Activated CD4-positive, alpha-beta T cell treated with anti-CD3 and anti-CD28 coated beads, Interleukin-2, Interleukin-6, amounts not matched to agents 100 ng/mL and 50 ng/mL, durations not matched to agents 16 hours and 8 hours (primary cell): ENCODE results near the gene GARIN6.
A peak's percentile ranks its signal among the peaks of the same experiment; 100 is the strongest.
"Not testable (repeated sequence)": the region's sequence is repeated elsewhere in the genome, so short reads cannot be mapped to it uniquely, and the experiment has no call there.

Source experiments
- DNase-seq: peaks from one replicate; pipeline ENCODE4 v3.0.0-alpha.2; 2020

GARIN6 gene

GRCh38 chr12:99647453-99647852, at the start of gene GARIN6:
GARIN6 (plus strand) TSS chr12:99647753; CDS start chr12:99648175, 422 bp downstream.
- no peak for DNase-seq

- DNase-seq: no peak
Observed at GRCh38 chr12:99598785-99599184, 48.8 kb upstream of the GARIN6 start.

GRCh38 chr12:99600388-99600787, 47.2 kb upstream of the GARIN6 start:
- DNase-seq: no peak

- DNase-seq: no peak
Observed at GRCh38 chr12:99609455-99610181, 37.9 kb upstream of the GARIN6 start.

GRCh38 chr12:99611117-99611516, 36.4 kb upstream of the GARIN6 start:
- DNase-seq: no peak

- DNase-seq: no peak
Observed at GRCh38 chr12:99611599-99611998, 36.0 kb upstream of the GARIN6 start.

- no peak for DNase-seq
Observed at GRCh38 chr12:99618657-99619056, 28.9 kb upstream of the GARIN6 start.

GRCh38 chr12:99619389-99620158, 28.0 kb upstream of the GARIN6 start:
- peak; percentile 51 for DNase-seq

- no peak for DNase-seq
Observed at GRCh38 chr12:99620159-99620479, 27.4 kb upstream of the GARIN6 start.

GRCh38 chr12:99624591-99624990, 23.0 kb upstream of the GARIN6 start:
- not testable (repeated sequence) for DNase-seq

- no peak for DNase-seq
Observed at GRCh38 chr12:99627459-99627858, 20.1 kb upstream of the GARIN6 start.

GRCh38 chr12:99644629-99645028, 2.9 kb upstream of the GARIN6 start:
- no peak for DNase-seq

- DNase-seq: no peak
Observed at GRCh38 chr12:99648183-99648582, 630 bp downstream of the GARIN6 start.

GRCh38 chr12:99649551-99649950, 2.0 kb downstream of the GARIN6 start:
- no peak for DNase-seq

- no peak for DNase-seq
Observed at GRCh38 chr12:99658671-99659349, 11.3 kb downstream of the GARIN6 start.

- DNase-seq: no peak
Observed at GRCh38 chr12:99670635-99671034, 23.1 kb downstream of the GARIN6 start.

GRCh38 chr12:99680276-99680675, 32.7 kb downstream of the GARIN6 start:
- DNase-seq: no peak

GRCh38 chr12:99686142-99686541, 38.6 kb downstream of the GARIN6 start:
- DNase-seq: no peak

- no peak for DNase-seq
Observed at GRCh38 chr12:99695050-99695449, 47.5 kb downstream of the GARIN6 start.
